Activated naive CD4-positive, alpha-beta T cell treated with anti-CD3 and anti-CD28 coated beads, Interleukin-2, amount 50 U/mL, for 24 hours (primary cell): ENCODE measurements around the gene ADCYAP1R1.

Experiments used
- H3K27ac Mint-ChIP-seq: one replicate; pipeline ENCODE4 v1.8.0; 2021; ENCODE audit warnings: mild to moderate bottlenecking, mixed read lengths
- H3K27me3 Mint-ChIP-seq: one replicate; pipeline ENCODE4 v1.8.0; 2021; ENCODE audit warnings: mixed read lengths
- H3K36me3 Mint-ChIP-seq: one replicate; pipeline ENCODE4 v1.8.0; 2021; ENCODE audit warnings: mixed read lengths
- H3K4me1 Mint-ChIP-seq: one replicate; pipeline ENCODE4 v1.8.0; 2021; ENCODE audit warnings: mixed read lengths
- H3K4me3 Mint-ChIP-seq: one replicate; pipeline ENCODE4 v1.8.0; 2021; ENCODE audit warnings: mild to moderate bottlenecking, mixed read lengths
- H3K9me3 Mint-ChIP-seq: one replicate; pipeline ENCODE4 v1.8.0; 2021; ENCODE audit warnings: mixed read lengths

ADCYAP1R1 gene

DNA sequence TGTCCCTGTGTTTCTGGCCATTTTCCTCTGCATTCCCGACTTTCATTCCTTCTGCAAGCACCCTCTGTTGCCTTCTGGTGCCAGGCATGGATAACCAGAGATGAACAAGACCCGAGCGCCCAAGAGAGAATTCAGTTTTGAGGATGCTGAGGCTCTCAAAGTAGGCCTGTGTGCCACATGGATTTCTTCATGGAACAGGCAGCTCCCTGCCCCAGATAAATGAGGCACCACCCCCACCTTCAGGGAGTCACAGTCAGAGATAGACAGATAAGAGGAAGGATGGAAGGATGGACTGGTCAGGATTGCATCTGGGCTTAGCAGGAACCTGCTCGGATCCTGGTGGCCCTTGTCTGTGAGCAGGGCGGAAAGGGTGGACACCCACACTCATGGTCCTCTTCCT, 49.4 kb downstream of the ADCYAP1R1 start:
- Mint-ChIP-seq H3K27me3 (peaks cover 7% of the 10 kb centered on the region), H3K36me3 (no peaks in the 10 kb centered on the region), H3K4me3 (no peak overlapping the region), H3K9me3 (no peaks in the 10 kb centered on the region), H3K27ac (no peak overlapping the region), H3K4me1 (no peaks in the 10 kb centered on the region)

GRCh38 chr7:31102151-31102972, 50.3 kb downstream of the ADCYAP1R1 start:
- no peaks in the 10 kb centered on the region for H3K4me1 Mint-ChIP-seq
- no peaks in the 10 kb centered on the region for H3K36me3 Mint-ChIP-seq
- H3K27ac Mint-ChIP-seq = no peak overlapping the region
- H3K9me3 Mint-ChIP-seq = no peaks in the 10 kb centered on the region
- H3K27me3 Mint-ChIP-seq = peaks cover 5% of the 10 kb centered on the region
- no peak overlapping the region for H3K4me3 Mint-ChIP-seq

DNA sequence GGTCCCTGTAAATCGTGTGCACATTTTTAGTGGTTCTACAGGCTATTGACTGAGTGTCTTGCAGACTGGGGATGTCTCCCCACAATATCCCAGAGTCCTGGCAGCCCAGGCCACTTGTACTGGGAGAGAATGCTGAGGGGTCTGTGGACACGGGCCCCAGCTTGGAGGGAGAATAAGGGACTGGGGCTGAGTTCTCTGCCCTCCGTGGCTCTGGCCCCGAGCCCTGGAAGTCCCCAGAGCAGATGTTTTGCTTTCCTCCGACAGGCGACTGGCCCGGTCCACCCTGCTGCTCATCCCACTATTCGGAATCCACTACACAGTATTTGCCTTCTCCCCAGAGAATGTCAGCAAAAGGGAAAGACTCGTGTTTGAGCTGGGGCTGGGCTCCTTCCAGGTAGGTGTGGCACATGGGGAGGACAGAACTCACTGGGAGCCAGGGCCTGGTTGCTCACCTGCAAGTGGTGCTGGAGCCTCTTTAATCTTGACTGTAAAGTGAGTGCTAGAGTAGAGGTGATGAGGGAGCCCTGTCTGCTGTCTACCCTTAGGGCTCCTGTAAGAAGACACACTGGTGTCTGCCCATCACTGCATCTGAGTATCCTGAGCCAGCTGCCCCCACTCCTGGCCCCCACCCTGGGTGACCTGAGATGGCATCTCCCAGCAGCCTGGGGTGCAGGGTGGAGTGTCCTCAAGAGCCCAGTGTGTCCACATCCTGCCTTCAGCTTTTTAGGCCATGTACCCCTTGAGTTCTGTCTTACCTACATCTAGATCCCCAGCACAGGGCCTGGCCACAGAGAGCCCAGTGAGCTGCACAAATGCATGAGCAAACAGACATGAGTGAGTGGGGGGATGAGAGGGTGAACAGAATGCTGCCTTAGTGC, 51.1 kb downstream of the ADCYAP1R1 start:
- no peak overlapping the region for H3K27ac Mint-ChIP-seq
- H3K4me1 Mint-ChIP-seq = no peaks in the 10 kb centered on the region
- no peaks in the 10 kb centered on the region for H3K36me3 Mint-ChIP-seq
- no peak overlapping the region for H3K4me3 Mint-ChIP-seq
- peaks cover 3% of the 10 kb centered on the region for H3K27me3 Mint-ChIP-seq
- no peaks in the 10 kb centered on the region for H3K9me3 Mint-ChIP-seq

DNA sequence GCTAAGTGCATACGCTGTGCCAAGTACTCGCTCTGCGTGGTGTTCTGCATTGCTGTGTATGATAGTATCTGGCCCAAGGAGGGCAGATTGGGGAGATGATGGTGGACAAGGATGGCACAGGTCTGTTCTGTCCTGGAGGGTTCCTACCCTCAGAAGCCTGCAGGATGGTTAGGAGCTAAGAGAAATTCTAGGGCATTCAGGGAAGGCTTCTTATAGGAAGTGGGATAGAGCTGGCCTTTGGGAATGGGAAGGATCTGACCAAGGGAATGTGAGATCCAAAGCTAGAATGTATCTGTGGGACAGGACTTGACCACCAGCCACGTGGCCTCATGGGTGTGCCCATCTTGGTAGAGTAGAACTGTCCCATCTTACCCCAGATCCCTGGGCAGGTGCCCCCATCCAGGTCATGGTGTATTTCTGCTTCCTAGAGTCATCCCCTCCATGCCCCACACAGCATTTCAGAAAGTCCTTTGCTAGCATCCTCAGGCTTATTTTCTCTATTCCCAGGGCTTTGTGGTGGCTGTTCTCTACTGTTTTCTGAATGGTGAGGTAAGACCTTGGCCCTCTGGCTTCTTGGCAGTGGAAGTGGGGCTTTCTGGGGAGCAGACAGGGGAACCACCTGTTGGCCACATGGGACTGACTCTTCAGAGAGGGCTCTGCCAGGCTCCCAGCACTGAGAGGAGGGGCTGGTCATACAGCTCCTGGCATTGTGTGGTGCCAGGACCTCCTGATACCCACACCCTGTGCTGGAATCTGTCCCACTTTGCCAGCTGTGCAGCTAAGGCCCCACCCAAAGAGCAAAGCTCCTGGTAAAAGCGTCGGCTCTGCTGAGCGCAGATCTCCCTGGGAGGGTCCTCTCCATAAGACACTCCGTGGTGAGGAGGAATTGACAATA, 52.5 kb downstream of the ADCYAP1R1 start:
- H3K4me3 Mint-ChIP-seq = no peak overlapping the region

GRCh38 chr7:31105256-31105950, 53.3 kb downstream of the ADCYAP1R1 start:
- Mint-ChIP-seq H3K4me1 (no peaks in the 10 kb centered on the region), H3K4me3 (no peak overlapping the region), H3K36me3 (no peaks in the 10 kb centered on the region), H3K27me3 (peaks cover 3% of the 10 kb centered on the region), H3K27ac (no peak overlapping the region), H3K9me3 (no peaks in the 10 kb centered on the region)

More for the DNA sequence above, 52.5 kb downstream of the ADCYAP1R1 start:
- no peaks in the 10 kb centered on the region for H3K4me1 Mint-ChIP-seq
- H3K9me3 Mint-ChIP-seq = no peaks in the 10 kb centered on the region
- no peaks in the 10 kb centered on the region for H3K36me3 Mint-ChIP-seq
- no peak overlapping the region for H3K27ac Mint-ChIP-seq
- peaks cover 3% of the 10 kb centered on the region for H3K27me3 Mint-ChIP-seq

GRCh38 chr7:31106303-31107105, 54.4 kb downstream of the ADCYAP1R1 start:
- H3K27ac Mint-ChIP-seq = no peak overlapping the region

DNA sequence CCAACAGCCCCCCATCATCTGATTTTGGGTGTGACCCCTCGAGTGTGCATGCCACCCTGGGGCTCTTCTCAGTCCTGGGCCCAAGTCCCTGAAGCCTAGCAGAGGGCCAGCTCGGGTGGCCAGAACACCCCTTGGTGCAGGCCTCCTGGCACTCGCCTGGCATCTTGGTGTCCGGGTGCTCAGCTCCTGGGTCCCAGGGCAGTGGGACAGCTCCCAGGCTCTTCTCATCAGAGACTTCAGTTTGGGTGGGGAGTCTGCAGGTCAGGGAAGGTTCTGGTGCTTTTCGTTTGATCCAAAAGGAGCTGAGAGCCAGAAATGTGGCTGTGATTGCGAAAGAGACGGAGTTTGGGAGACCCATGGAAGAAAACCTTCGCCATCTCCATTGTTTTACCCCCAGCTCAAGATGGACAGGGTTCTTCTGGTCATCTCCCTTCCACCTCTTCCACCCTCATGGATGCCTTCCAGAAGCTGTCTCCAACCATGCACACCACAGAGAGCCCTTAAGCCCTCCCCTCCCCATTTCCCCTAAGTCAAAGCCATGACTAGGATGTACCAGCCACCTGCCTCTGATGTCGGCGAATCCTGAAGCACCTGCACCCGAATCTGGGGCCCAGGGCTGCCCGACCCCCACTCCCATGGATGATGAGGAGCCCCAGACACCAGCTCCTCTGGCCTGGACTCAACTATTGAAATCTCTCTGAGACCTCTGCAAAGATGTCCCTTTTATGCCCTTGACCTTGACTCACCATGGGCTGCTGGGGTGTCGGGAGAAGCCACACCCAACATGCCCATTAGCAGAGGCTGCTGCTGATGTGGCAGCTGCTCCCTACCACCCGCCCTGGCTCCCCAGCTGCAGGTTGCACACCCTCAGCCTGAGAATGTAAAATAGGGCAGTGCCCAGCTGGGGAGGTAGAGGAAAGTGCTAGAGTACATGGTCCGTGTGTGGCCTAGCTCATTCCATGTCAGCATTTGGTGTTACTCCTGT, 55.3 kb downstream of the ADCYAP1R1 start:
- no peak overlapping the region for H3K4me3 Mint-ChIP-seq
- peaks cover 1% of the 10 kb centered on the region for H3K27me3 Mint-ChIP-seq
- no peak overlapping the region for H3K27ac Mint-ChIP-seq
- H3K36me3 Mint-ChIP-seq = no peaks in the 10 kb centered on the region
- no peaks in the 10 kb centered on the region for H3K4me1 Mint-ChIP-seq
- no peaks in the 10 kb centered on the region for H3K9me3 Mint-ChIP-seq

More at GRCh38 chr7:31106303-31107105, 54.4 kb downstream of the ADCYAP1R1 start:
- Mint-ChIP-seq H3K27me3 (peaks cover 1% of the 10 kb centered on the region), H3K4me1 (no peaks in the 10 kb centered on the region), H3K4me3 (no peak overlapping the region), H3K9me3 (no peaks in the 10 kb centered on the region), H3K36me3 (no peaks in the 10 kb centered on the region)

DNA sequence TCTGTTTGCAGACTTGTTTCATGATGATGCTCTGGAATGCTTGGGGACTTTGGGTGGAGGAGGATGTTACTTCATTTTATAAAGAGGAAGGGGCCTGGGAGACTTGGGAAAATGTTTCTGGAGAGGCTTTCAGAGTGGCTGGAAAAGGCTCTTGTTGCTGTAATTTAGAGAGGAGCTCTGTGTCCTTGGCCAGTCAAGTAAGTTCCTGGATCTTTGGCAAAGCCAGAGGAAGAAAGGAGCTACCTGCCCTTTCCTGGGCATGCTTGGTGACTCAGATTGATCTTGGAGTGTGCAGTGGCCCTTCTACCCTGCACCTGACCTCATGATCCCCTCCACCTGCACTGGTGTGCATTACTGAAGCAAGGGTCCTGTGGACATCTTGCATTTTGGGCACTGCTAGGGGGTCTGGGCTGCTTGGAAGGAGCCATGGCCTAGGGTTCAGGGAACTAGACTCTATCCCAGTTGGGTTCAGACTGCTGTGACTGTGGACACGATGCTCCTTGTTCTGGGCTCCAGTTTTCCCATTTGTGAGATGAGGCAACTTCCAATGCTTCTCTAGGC, 56.1 kb downstream of the ADCYAP1R1 start:
- no peak overlapping the region for H3K4me3 Mint-ChIP-seq
- no peaks in the 10 kb centered on the region for H3K4me1 Mint-ChIP-seq
- H3K27ac Mint-ChIP-seq = no peak overlapping the region
- no peaks in the 10 kb centered on the region for H3K36me3 Mint-ChIP-seq
- H3K27me3 Mint-ChIP-seq = peaks cover 3% of the 10 kb centered on the region
- no peaks in the 10 kb centered on the region for H3K9me3 Mint-ChIP-seq

GRCh38 chr7:31109751-31110150, 57.6 kb downstream of the ADCYAP1R1 start:
- H3K4me1 Mint-ChIP-seq = no peaks in the 10 kb centered on the region
- H3K36me3 Mint-ChIP-seq = no peaks in the 10 kb centered on the region
- peaks cover 3% of the 10 kb centered on the region for H3K27me3 Mint-ChIP-seq
- no peak overlapping the region for H3K4me3 Mint-ChIP-seq
- H3K27ac Mint-ChIP-seq = no peak overlapping the region
- H3K9me3 Mint-ChIP-seq = no peaks in the 10 kb centered on the region

DNA sequence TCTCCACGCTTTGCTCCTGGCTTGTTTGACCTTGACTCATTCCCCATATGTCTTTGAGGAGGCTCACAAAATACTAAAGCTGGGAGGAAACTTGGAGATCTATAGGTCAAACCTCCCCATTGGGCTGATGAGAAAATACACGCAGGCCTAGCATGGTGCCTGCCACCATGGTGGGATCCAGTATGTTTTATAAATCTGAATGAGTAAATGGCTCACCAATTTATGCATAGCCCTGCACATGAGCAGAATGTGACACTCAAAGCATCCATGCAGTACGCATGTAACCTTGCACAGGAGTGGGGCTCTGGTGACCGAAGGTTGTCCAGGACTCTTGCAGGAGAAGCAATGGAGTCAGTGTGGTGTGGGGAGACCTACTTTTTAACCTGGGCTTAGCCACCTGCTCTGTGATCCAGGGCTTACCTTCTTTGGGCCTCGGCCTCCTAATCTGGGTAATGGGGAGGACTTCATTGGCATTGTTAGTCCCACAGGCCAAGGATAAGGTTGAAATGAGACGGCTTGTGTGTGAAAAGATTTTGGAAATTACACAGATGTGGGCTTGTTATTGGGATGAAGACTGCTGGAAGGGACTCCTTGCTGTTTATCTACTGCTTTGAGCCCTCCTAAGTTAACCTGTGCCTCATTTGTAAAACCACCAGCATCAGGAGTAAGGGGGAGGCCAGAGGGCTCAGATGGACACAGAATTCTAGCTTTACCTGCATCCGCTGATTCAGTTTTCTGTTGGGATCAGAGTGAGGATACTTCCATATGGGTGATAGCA, 58.4 kb downstream of the ADCYAP1R1 start:
- H3K9me3 Mint-ChIP-seq = no peaks in the 10 kb centered on the region
- H3K4me3 Mint-ChIP-seq = no peak overlapping the region
- H3K27me3 Mint-ChIP-seq = peaks cover 3% of the 10 kb centered on the region
- H3K4me1 Mint-ChIP-seq = no peaks in the 10 kb centered on the region
- H3K27ac Mint-ChIP-seq = no peak overlapping the region
- H3K36me3 Mint-ChIP-seq = no peaks in the 10 kb centered on the region

GRCh38 chr7:31111109-31111451, 59.0 kb downstream of the ADCYAP1R1 start:
- H3K27me3 Mint-ChIP-seq = peaks cover 6% of the 10 kb centered on the region
- no peaks in the 10 kb centered on the region for H3K4me1 Mint-ChIP-seq
- H3K36me3 Mint-ChIP-seq = no peaks in the 10 kb centered on the region
- no peak overlapping the region for H3K27ac Mint-ChIP-seq
- H3K4me3 Mint-ChIP-seq = no peak overlapping the region
- no peaks in the 10 kb centered on the region for H3K9me3 Mint-ChIP-seq

- H3K9me3 Mint-ChIP-seq = no peaks in the 10 kb centered on the region
- peaks cover 6% of the 10 kb centered on the region for H3K27me3 Mint-ChIP-seq
- no peak overlapping the region for H3K4me3 Mint-ChIP-seq
- H3K4me1 Mint-ChIP-seq = no peaks in the 10 kb centered on the region
- no peaks in the 10 kb centered on the region for H3K36me3 Mint-ChIP-seq
- H3K27ac Mint-ChIP-seq = no peak overlapping the region
These were observed 61.6 kb downstream of the ADCYAP1R1 start for GRCh38 chr7:31113660-31114059.
